Endometrium (tissue), 2 donors: ENCODE results near the gene SHISA6.

Experiments
- FAIRE-seq: peaks from 2 replicates; lab custom pipeline; 2012; peaks lifted over from hg19 to GRCh38; lab: Jason Lieb, UNC
- donor health status: control.
- donor health status: control.

The SHISA6 gene

GRCh38 chr17:11545002-11545401 is 304.0 kb downstream of the SHISA6 start:
- FAIRE-seq, result no peak

GRCh38 chr17:11545696-11546095 is 304.7 kb downstream of the SHISA6 start:
- no peak for FAIRE-seq

GRCh38 chr17:11547853-11548252 is 306.8 kb downstream of the SHISA6 start:
- FAIRE-seq, result no peak

- FAIRE-seq, result no peak
Observed at GRCh38 chr17:11548398-11548797, 307.4 kb downstream of the SHISA6 start.

GRCh38 chr17:11550431-11550830 is 309.4 kb downstream of the SHISA6 start:
- no peak for FAIRE-seq

GRCh38 chr17:11551442-11551841 is 310.4 kb downstream of the SHISA6 start:
- no peak for FAIRE-seq

- FAIRE-seq, result no peak
Observed at GRCh38 chr17:11553135-11553534, 312.1 kb downstream of the SHISA6 start.

- no peak for FAIRE-seq
Observed at GRCh38 chr17:11554042-11554441, 313.0 kb downstream of the SHISA6 start.

- FAIRE-seq, result no peak
Observed at GRCh38 chr17:11554542-11554941, 313.5 kb downstream of the SHISA6 start.

- FAIRE-seq, result no peak
Observed at GRCh38 chr17:11555530-11555929, 314.5 kb downstream of the SHISA6 start.

GRCh38 chr17:11557727-11558452 is 316.9 kb downstream of the SHISA6 start:
- no peak for FAIRE-seq

GRCh38 chr17:11558681-11559234 is 317.7 kb downstream of the SHISA6 start:
- FAIRE-seq, result no peak

GRCh38 chr17:11559601-11560000 is 318.6 kb downstream of the SHISA6 start:
- no peak for FAIRE-seq

- FAIRE-seq, result no peak
Observed at GRCh38 chr17:11561281-11561680, 320.3 kb downstream of the SHISA6 start.

GRCh38 chr17:11561702-11562101 is 320.7 kb downstream of the SHISA6 start:
- FAIRE-seq, result no peak

GRCh38 chr17:11564589-11565380 is 323.8 kb downstream of the SHISA6 start:
- FAIRE-seq, result peak; percentile 55

- no peak for FAIRE-seq
Observed at GRCh38 chr17:11565591-11565990, 324.6 kb downstream of the SHISA6 start.

- FAIRE-seq, result no peak
Observed at GRCh38 chr17:11578998-11579397, 338.0 kb downstream of the SHISA6 start.

- FAIRE-seq, result no peak
Observed at GRCh38 chr17:11580677-11581076, 339.7 kb downstream of the SHISA6 start.

- no peak for FAIRE-seq
Observed at GRCh38 chr17:11582217-11582616, 341.2 kb downstream of the SHISA6 start.

- FAIRE-seq, result no peak
Observed at GRCh38 chr17:11583306-11583992, 342.4 kb downstream of the SHISA6 start.

- no peak for FAIRE-seq
Observed at GRCh38 chr17:11589716-11590115, 348.7 kb downstream of the SHISA6 start.
